Ishikawa (cell line): ENCODE data around the gene ARL13A.

Source experiments
- CEBPB ChIP-seq: IDR thresholded peaks from 2 replicates; pipeline ENCODE4 v1.6.1; 2012
- CREB1 ChIP-seq: IDR thresholded peaks from 2 replicates; pipeline ENCODE4 v1.6.1; 2012; ENCODE audit warnings: low read depth
- EGR1 ChIP-seq: IDR thresholded peaks from 2 replicates; pipeline ENCODE4 v1.6.1; 2012
- EP300 ChIP-seq: IDR thresholded peaks from 2 replicates; pipeline ENCODE4 v1.6.1; 2012; ENCODE audit warnings: borderline replicate concordance
- FOXM1 ChIP-seq: IDR thresholded peaks from 2 replicates; pipeline ENCODE4 v1.6.1; 2012; ENCODE audit warnings: low read depth, borderline replicate concordance
- MAX ChIP-seq: IDR thresholded peaks from 2 replicates; pipeline ENCODE4 v1.6.1; 2012
- NFIC ChIP-seq: IDR thresholded peaks from 2 replicates; pipeline ENCODE4 v1.6.1; 2012
- RAD21 ChIP-seq: IDR thresholded peaks from 2 replicates; pipeline ENCODE4 v1.6.1; 2012; ENCODE audit warnings: low read depth
- REST ChIP-seq: IDR thresholded peaks from 2 replicates; pipeline ENCODE4 v1.6.1; 2012; ENCODE audit warnings: low read depth, mild to moderate bottlenecking
- TAF1 ChIP-seq: IDR thresholded peaks from 2 replicates; pipeline ENCODE4 v1.6.1; 2012; ENCODE audit warnings: low read depth, mild to moderate bottlenecking
- TCF12 ChIP-seq: IDR thresholded peaks from 2 replicates; pipeline ENCODE4 v1.6.1; 2012; ENCODE audit warnings: low read depth
- TEAD4 ChIP-seq: IDR thresholded peaks from 2 replicates; pipeline ENCODE4 v1.6.1; 2012
- USF1 ChIP-seq: IDR thresholded peaks from 2 replicates; pipeline ENCODE4 v1.6.1; 2012
- YY1 ChIP-seq: IDR thresholded peaks from 2 replicates; pipeline ENCODE4 v1.6.1; 2012; ENCODE audit warnings: low read depth
- ZBTB7A ChIP-seq: IDR thresholded peaks from 2 replicates; pipeline ENCODE4 v1.6.1; 2012; ENCODE audit warnings: low read depth

The ARL13A gene

GRCh38 chrX:100994352-100995281 lies 25.1 kb downstream of the ARL13A start:
- TF ChIP-seq REST (no peak), NFIC (no peak), CEBPB (peak; percentile 85)

GRCh38 chrX:100995469-100995868 lies 26.0 kb downstream of the ARL13A start:
- TF ChIP-seq CEBPB (no peak), EGR1 (peak; percentile 86)

GRCh38 chrX:100999451-100999850 lies 29.9 kb downstream of the ARL13A start:
- no peak for TF ChIP-seq TAF1
- TF ChIP-seq RAD21 = no peak
- TF ChIP-seq REST = no peak

- TF ChIP-seq EGR1 (no peak), USF1 (no peak), TAF1 (no peak)
These were observed 39.6 kb downstream of the ARL13A start for GRCh38 chrX:101009090-101009489.

GRCh38 chrX:101022020-101022419 lies 52.5 kb downstream of the ARL13A start:
- no peak for TF ChIP-seq NFIC
- no peak for TF ChIP-seq EGR1
- no peak for TF ChIP-seq USF1
- no peak for TF ChIP-seq CREB1
- TF ChIP-seq REST = no peak
- TF ChIP-seq RAD21 = no peak
- no peak for TF ChIP-seq ZBTB7A
- no peak for TF ChIP-seq YY1
- TF ChIP-seq TAF1 = no peak
- TF ChIP-seq MAX = no peak
- no peak for TF ChIP-seq EP300
- no peak for TF ChIP-seq CEBPB
- no peak for TF ChIP-seq TEAD4
- TF ChIP-seq FOXM1 = no peak
- TF ChIP-seq TCF12 = no peak

GRCh38 chrX:101025126-101025525 lies 55.6 kb downstream of the ARL13A start:
- TF ChIP-seq EGR1 (no peak), NFIC (no peak), FOXM1 (no peak), EP300 (no peak), TEAD4 (no peak), ZBTB7A (no peak), YY1 (no peak), TCF12 (no peak), TAF1 (no peak), CREB1 (no peak), RAD21 (no peak), USF1 (no peak), MAX (no peak), REST (no peak)
